Prostate gland (tissue), 2 donors: ENCODE data around the gene ENOX1. TPM values are rescaled to one million over a fixed set of nuclear protein-coding genes. Genes with fewer than 3 reads are reported as not detected.

Experiments
- DNase-seq: peaks from one replicate; pipeline ENCODE4 v3.0.0-alpha.2; 2019; ENCODE audit warnings: low spot score
- H3K27ac ChIP-seq, 2 donors: fragments of 200-600 bp; sonication (generic); 2 replicates each; pipeline ENCODE4 v1.5.1; 2017 to 2019
- H3K27me3 ChIP-seq: fragments of 200-600 bp; sonication (generic); replicated peaks from 2 replicates; pipeline ENCODE4 v1.5.1; 2019; ENCODE audit not compliant: insufficient read depth
- H3K36me3 ChIP-seq, 2 donors: fragments of 200-600 bp; sonication (generic); 1 replicate in 1 of 2; 2 replicates in 1 of 2; pipeline versions ENCODE4 v1.5.1 to v1.8.1; 2017 to 2019
- H3K4me1 ChIP-seq: fragments of 200-600 bp; sonication (generic); replicated peaks from 2 replicates; pipeline ENCODE4 v1.5.1; 2019
- H3K4me3 ChIP-seq, 2 donors: fragments of 200-600 bp; sonication (generic); 2 replicates each; pipeline ENCODE4 v1.5.1; 2017 to 2019
- H3K9me3 ChIP-seq: fragments of 200-600 bp; sonication (generic); 2 replicates; pipeline ENCODE4 v1.5.1; 2017
- POLR2A ChIP-seq: fragments of 450-650 bp; IDR thresholded peaks from one replicate; pipeline ENCODE4 v1.6.1; 2016; ENCODE audit warnings: antibody characterized with exemption, mild to moderate bottlenecking
- POLR2AphosphoS5 ChIP-seq: sonication (generic); formaldehyde crosslinking; IDR thresholded peaks from one replicate; pipeline ENCODE4 v1.6.1; 2017; ENCODE audit warnings: antibody characterized with exemption
- WGBS: methylation state at CpG from one replicate; pipeline ENCODE4 v1.1.5; 2018; 5-methylcytosine and 5-hydroxymethylcytosine counted together
- intact Hi-C: fragments of 100-400 bp; cut with DNase I; formaldehyde crosslinking; loops from one replicate; pipeline ENCODE4 v1.14.2; 2022
- total RNA-seq, 2 donors: library from RNA; depleted of rRNA; stranded (reverse); fragments of >200 nt; gene quantifications; one replicate each; pipeline ENCODE4 v1.1.0, GENCODE V29; 2016
- TF ChIP-seq, protein P1 (sequence below), 4 experiments: fragments of 200-600 bp in 2 of 4; fragments of 450-650 bp in 2 of 4; sonication (generic) in 2 of 4; IDR thresholded peaks; 1 replicate in 3 of 4; 2 replicates in 1 of 4; pipeline ENCODE4 v1.5.1; 2016 to 2019; ENCODE audit warnings: antibody characterized with exemption in 4 of 4, mild to moderate bottlenecking in 2 of 4, moderate library complexity in 2 of 4

Gene ENOX1
- total RNA-seq, 2 donors from 2014 or later, result 4.5 to 5.3 TPM

DNA sequence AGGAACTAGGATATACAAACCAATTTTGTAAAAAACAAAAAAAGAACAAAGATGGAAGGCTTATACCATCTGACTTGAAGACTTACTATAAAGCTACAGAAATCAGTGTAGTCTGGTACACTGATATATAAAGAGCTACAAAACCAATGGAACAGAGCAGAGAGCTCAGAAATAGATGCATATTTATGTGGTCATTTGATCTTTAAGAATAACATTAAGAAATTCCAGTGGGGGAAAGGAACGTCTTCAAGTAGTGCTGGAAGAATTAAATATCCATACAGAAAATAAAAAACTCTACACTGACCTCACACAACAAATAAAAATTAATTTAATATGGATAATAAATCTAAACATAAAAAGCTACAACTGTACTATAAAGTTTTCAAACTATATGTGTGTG lies 317.0 kb downstream of the ENOX1 start:
- TF ChIP-seq, protein P1, sequence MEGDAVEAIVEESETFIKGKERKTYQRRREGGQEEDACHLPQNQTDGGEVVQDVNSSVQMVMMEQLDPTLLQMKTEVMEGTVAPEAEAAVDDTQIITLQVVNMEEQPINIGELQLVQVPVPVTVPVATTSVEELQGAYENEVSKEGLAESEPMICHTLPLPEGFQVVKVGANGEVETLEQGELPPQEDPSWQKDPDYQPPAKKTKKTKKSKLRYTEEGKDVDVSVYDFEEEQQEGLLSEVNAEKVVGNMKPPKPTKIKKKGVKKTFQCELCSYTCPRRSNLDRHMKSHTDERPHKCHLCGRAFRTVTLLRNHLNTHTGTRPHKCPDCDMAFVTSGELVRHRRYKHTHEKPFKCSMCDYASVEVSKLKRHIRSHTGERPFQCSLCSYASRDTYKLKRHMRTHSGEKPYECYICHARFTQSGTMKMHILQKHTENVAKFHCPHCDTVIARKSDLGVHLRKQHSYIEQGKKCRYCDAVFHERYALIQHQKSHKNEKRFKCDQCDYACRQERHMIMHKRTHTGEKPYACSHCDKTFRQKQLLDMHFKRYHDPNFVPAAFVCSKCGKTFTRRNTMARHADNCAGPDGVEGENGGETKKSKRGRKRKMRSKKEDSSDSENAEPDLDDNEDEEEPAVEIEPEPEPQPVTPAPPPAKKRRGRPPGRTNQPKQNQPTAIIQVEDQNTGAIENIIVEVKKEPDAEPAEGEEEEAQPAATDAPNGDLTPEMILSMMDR (IDR thresholded peaks at IDR 0.05), result no peak
- TF ChIP-seq POLR2AphosphoS5 (no peak), POLR2A (no peak)
- Histone ChIP-seq H3K4me1 (no peaks in the 10 kb centered on the region), H3K27ac (no peak overlapping the region), H3K9me3 (no peaks in the 10 kb centered on the region), H3K27me3 (no peaks in the 10 kb centered on the region), H3K4me3 (no peak overlapping the region), H3K36me3 (no peaks in the 10 kb centered on the region)
- 47% methylated on average over 1 of the region's 1 CpG for WGBS
- no peak for DNase-seq
- intact Hi-C loops, result no loop called here

DNA sequence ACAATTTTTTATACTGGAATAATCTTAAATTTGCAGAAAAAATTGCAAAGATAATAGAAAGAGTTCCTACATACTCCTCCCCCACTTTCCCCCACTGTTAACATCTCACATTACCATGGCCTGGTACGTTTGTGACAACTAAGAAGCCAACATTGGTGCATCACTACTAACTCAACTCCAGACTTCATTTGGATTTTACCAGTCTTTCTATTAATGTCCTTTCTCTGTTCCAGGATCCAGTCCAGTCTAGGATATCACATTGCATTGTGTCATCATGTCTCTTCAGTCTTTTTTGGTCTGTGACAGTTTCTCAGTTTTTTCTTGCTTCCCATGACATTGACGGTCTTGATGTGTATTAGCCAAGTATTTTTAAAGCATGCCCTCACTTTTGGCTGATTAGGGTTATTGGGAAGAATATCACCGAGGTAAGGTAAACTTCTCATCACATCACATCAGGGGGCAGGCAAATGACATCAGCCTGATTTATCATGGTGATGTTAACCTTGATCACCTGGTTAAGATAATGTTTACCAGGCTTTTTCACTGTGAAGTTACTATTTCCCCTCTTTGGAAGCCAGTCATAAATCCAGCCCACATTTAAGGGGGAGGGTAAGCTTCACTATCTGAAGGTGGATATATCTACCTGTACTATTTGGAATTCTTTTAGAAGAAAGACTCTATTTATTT lies 322.1 kb downstream of the ENOX1 start:
- Histone ChIP-seq H3K4me1 (no peaks in the 10 kb centered on the region), H3K36me3 (no peaks in the 10 kb centered on the region), H3K27me3 (no peaks in the 10 kb centered on the region), H3K9me3 (no peaks in the 10 kb centered on the region), H3K27ac (no peak overlapping the region), H3K4me3 (no peak overlapping the region)
- intact Hi-C loops, result no loop called here
- 67% methylated on average over 3 of the region's 3 CpGs for WGBS
- DNase-seq, result no peak
- no peak for TF ChIP-seq POLR2AphosphoS5
- TF ChIP-seq, protein P1 (IDR thresholded peaks at IDR 0.05), result no peak
- no peak for TF ChIP-seq POLR2A

DNA sequence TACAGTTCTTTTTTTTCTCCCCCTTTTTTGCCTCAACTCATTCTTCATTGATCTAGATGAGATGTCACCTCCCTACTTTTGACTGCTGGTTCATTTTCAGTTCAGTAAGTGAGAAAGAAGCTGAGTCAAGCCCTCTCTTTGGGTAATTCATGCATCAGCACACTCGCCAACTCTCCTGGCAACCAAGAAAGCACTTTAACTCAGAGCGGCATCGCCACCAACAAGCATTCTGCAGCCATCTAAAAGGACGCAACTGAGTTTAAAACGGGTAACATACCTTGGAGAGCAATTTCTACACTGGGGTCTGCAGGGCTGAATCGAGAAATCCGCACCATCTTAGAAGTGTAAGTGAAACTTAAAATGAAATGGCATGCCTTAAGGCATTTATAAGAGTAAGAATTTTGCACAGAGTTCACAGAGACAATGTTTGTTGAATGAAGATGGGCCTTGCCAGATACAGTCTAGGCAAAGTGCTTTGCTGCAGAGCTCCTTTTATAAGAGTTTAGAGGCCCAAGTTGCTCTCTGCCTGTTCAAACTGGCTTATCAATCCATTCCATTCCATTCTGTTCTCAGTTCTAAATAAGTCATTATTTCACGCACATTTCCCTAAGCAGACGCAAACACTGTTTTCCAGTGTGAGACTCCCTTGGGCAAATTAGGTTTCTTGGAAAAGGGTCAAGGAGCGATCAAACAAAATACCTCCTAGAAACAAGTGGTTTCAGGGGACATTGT lies 338.0 kb downstream of the ENOX1 start:
- Histone ChIP-seq H3K4me1 (no peaks in the 10 kb centered on the region), H3K27me3 (no peaks in the 10 kb centered on the region), H3K9me3 (no peaks in the 10 kb centered on the region), H3K4me3 (no peak overlapping the region), H3K36me3 (no peaks in the 10 kb centered on the region), H3K27ac (no peak overlapping the region)
- no peak for TF ChIP-seq POLR2A
- TF ChIP-seq POLR2AphosphoS5, result no peak
- TF ChIP-seq, protein P1 (IDR thresholded peaks at IDR 0.05), result no peak
- no peak for DNase-seq
- intact Hi-C loops, result no loop called here
- 42% methylated on average over 10 of the region's 10 CpGs for WGBS

DNA sequence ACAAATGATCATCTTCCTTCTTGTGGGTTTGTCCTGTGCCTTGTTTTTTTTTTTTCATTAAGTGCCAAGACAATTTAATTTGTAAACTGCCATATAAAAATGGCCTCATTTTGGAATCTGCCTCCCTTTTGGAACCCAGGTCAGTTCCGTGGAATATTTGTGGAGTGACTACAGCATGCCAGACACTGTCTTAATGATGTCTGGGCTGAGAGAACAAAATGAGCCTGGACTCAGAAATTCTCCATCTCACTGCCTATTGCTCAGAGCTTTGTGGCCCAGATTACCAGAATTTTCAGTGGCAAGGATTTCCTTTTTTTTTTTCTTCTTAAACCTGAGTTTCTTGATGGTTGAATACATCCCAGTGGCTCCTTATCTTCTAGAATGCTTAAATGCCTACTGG lies 340.6 kb downstream of the ENOX1 start:
- no peak overlapping the region for H3K4me3 ChIP-seq
- WGBS, result 33% methylated on average over 1 of the region's 1 CpG
- H3K36me3 ChIP-seq, result no peaks in the 10 kb centered on the region
- intact Hi-C loops, result no loop called here
- no peak for TF ChIP-seq POLR2A
- TF ChIP-seq, protein P1 (IDR thresholded peaks at IDR 0.05), result no peak
- no peak for TF ChIP-seq POLR2AphosphoS5
- no peaks in the 10 kb centered on the region for H3K4me1 ChIP-seq
- no peaks in the 10 kb centered on the region for H3K9me3 ChIP-seq
- no peaks in the 10 kb centered on the region for H3K27me3 ChIP-seq
- H3K27ac ChIP-seq, result no peak overlapping the region
- DNase-seq, result no peak

DNA sequence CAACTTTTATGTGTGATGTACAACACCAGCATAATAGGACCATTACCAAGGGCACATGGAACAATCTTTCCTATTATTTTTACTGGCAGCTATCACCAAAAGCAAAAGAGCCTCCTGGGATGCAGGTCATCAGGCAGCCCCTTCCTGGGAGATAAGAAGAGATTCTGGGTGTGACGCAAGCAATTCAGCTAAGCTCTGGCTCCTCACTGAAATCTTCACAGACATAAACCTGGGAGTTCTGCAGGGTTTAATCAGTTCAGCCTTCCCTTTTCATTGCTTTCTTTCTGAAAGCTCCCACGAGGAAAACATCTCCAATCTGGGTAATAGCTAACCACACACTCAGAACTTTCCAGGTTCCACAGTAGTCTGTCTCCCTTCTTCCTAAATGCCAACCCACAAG lies 341.1 kb downstream of the ENOX1 start:
- intact Hi-C loops, result no loop called here
- Histone ChIP-seq H3K4me1 (no peaks in the 10 kb centered on the region), H3K4me3 (no peak overlapping the region), H3K36me3 (no peaks in the 10 kb centered on the region), H3K9me3 (no peaks in the 10 kb centered on the region), H3K27me3 (no peaks in the 10 kb centered on the region), H3K27ac (no peak overlapping the region)
- 65% methylated on average over 2 of the region's 2 CpGs for WGBS
- no peak for TF ChIP-seq POLR2AphosphoS5
- no peak for TF ChIP-seq POLR2A
- TF ChIP-seq, protein P1 (IDR thresholded peaks at IDR 0.05), result no peak
- DNase-seq, result no peak
